HG03159 (cell line): ENCODE data around the gene RBM47.
"Not testable (repeated sequence)": the region's sequence is repeated elsewhere in the genome, so short reads cannot be mapped to it uniquely, and the experiment has no call there.

Experiments used
- ATAC-seq: cut with Tn5 transposase; IDR thresholded peaks from one replicate; pipeline ENCODE4 v1.9.1; 2021; ENCODE audit warnings: mild to moderate bottlenecking, moderate library complexity; ENCODE audit not compliant: unreplicated experiment

RBM47 gene

DNA sequence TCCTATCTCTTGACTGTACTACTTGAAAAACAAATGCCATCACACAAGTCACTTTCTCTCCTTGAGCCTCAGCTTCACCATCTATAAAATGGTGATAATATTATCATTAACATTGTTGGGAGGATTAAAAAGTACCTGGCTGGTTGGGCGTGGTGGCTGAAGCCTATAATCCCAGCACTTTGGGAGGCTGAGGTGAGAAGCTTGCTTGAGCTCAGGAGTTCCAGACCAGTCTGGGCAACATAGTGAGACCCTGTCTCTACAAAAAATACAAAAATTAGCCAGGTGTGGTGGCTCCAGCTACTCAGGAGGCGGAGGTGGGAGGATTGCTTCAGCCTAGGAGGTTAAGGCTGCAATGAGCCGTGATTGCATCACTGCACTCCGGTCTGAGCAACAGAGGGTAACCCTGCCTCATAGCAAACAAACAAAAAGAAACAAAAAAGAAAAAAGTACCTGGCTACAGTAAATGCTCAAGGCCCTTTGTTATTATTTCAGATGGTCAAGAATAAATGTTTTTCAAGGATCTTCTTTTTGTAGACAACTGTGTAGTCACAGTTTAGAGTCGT, 174.2 kb downstream of the RBM47 start:
- ATAC-seq = no peak

DNA sequence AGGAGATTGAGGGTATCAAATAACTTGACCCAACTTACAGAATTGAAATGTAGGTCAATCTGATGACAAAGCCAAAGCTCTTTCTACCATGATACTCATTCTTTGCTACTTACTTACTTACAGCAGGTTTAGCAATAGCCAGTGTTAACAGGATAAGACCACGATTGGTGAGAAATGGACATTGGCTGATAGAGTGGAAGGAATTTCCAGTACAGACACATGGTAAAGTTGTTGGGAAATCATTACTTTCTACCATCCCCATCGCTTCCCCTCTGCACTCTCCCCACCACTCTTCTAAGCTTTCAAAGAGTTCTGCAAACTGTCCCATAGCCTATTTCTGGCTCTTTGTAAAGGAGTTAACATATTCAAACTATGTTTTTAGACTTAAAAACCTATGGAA, 174.8 kb downstream of the RBM47 start:
- no peak for ATAC-seq

DNA sequence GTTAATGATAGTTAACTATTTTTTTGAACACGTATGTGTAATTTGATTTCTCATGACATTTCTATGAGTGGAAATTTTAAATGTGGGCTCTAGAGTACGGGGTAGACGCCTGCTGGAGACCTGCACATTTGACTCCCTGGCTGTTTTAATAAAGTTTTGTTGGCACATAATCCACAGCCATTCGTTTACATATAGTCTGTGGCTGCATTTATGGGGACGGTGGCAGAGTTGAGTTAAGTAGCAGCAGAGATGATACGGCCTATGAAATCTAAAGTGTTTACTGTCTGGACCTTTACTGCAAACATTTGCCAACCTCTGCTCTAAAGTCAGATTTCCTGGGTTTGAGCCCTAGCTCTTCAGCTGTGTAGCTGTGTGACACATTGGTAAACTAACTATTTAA, 175.8 kb downstream of the RBM47 start:
- ATAC-seq = no peak

DNA sequence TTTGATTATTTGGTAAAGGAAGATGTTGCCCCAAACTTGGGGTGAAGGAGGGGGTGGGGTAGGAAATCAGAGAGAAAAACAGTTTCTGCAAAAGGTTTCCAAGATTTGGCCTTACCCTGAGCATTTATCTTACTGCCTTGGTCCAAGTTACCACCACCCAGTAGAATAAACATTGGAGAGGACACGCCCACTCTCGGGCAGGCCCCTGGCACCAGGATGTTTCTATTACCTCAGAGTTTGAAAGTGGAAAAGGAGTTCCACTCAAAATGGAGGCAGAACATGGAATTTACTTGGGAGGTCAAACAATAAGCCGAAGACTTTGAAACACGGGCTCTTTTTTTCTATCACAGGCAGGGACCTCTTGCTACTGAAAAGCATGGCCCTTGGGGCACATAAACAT, 180.8 kb downstream of the RBM47 start:
- no peak for ATAC-seq

DNA sequence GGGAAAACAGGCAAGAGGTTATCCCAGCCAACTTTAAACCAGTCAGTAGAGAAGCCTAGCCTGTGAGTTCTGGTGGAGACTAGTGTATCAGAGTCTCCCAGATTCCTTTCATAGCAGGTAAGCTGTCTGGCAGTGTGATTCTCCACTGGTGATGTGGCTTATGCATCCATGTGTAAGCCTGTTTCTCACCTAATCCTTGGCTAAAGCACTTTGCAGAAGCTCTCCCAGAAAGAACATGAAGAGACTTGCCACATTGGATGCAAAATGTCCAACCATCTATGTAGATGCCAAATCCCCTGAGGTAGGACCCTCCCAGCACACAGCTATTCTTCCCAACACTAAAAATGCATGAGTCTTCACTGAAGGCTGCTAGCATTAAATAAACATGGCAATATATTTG, 182.8 kb downstream of the RBM47 start:
- ATAC-seq = no peak

DNA sequence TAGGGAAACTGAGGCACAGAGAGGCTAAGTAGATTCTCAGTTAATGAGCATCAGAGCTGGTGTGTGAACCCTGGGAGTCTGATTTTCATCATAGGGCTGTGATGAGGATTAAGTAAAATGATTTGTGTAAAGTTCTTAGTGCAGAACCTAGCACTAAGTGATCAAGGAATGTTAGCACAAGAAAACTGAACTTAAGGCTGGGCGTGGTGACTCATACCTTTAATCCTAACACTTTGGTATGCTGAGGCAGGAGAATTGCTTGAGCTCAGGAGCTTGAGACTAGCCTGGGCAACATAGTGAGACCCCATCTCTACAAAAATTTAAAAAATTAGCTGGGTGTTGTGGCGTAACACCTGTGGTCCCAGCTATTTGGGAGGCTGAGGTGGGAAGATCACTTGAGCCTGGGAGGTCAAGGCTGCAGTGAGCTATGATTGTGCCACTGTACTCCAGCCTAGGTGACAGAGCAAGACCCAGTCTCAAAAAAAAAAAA, 183.4 kb downstream of the RBM47 start:
- not testable (repeated sequence) for ATAC-seq

DNA sequence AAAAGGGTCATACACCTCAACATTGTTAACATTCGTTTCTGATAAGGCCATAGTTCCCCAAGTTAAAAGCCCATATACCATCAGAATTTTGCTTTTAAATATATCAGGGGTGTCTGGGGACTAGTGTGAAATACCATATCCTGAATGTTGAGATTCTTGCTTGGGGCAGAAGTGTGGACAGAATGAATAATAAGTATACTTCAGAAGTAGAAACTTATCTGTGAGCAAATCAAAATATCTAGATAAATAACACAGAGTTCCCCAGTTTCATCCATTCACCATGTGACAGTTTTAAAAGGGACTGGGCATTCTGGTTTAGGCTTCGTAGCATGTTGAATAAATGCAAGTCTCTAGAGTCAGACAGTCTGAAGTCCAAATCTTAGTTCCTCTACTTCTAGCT, 184.0 kb downstream of the RBM47 start:
- ATAC-seq = no peak

DNA sequence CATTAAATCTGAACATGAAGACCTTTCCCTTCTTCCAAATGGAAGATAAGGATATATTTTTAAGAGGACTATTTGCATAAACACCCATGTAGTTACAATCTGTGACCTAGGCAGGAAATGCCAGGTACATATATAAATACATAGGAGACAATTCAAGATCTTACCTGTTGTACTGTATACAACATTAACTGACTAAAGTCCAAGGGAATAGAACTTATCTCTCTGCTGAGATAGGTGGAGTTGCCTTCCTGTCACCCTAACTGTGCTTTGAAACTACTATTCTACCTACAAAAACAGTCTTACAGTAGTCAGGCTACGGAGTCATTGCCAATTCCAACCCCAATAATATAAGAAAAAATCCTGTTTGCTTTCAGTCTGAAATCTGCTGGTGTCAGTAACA, 188.2 kb downstream of the RBM47 start:
- ATAC-seq = no peak

DNA sequence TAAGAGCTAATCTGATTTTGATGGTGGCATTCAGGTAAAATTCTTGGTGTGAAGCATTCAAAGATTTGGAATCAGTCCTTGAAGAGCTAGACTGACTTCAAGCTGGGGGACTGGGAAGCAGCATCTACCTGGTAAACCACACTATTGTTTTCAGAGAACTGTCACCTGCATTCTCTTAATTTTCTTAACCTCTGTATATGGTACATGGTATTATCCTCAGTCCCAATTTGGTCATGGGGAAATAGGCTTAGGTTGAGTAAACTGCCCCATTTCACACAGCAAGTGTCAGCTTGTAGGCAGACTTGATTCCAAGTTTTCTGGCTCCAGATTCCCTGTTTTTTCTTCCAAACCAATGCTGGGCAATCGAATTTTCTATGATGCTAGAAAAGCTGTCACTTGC, 190.1 kb downstream of the RBM47 start:
- ATAC-seq = no peak

DNA sequence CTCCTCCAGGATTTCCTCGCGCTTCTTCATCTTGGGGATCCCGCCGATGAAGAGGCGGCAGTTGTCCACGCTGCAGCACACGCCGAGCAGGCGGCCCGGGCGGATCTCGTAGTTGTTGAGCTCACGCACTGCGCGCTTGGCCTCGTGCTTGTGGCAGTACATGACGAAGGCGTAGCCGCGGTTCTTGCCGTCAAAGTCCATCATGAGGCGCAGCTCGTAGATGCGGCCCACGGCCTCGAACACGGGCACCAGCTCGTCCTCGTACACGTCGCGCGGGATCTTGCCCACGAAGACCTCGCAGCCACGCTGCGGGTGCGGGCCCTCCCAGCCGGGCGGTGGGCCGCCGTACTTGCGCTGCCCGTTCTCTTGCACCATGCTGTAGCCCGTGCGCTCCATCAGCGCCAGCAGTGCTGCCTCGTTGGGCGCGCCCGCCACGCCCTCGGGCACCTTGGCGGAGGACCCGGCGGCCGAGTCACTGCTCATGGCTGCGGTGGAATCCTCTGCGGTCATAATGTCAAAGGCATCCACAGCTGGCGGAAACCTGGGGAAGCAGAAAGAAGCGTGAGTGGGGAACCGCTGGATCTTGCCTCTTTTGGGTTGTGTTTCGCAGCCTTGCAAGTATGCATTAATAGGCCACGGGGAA, 191.2 kb downstream of the RBM47 start:
- no peak for ATAC-seq

DNA sequence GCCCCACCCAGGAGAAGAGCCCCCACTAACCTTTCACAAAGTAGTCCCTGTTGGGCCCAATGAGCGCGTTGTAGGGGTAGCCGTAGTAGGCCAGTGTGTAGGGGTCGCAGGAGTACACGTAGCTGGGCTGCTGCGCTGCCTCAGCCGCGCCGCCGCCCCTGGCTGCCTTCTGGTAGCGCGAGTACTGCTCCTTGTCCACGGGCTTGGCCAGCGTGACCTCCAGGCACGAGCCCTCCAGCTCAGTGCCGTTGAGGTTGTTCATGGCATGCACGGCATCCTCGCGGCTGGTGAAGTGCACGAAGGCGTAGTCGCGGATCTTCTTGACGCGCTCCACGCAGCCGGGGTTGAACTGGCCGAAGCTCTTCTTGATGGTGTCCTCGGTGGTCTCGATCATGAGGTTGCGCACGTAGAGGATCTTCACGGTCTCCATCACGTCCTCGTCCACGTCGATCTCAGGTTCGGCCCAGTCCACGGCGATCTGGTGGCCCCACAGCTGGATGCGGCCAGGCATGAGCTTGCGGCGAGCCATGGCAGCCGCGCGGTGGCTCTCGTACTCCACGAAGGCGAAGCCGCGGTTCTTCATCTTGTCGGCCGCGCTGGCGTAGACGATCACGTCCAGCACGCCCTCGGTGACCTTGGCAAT, 191.8 kb downstream of the RBM47 start:
- ATAC-seq = no peak

DNA sequence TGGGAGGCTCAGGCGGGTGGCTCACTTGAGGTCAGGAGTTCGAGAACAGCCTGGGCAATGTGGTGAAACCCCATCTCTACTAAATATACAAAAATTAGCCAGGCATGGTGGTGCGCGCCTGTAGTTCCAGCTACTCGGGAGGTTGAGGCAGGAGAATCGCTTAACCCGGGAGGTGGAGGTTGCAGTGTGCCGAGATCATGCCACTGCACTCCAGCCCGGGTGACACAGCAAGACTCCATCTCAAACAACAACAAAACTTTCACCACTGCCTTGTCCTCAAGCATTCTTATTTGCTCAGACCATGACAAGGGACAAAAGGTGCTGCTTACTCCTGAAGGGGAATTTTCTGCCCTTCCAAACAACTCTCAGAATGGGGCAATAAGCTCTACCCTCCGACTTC, 194.4 kb downstream of the RBM47 start:
- not testable (repeated sequence) for ATAC-seq

DNA sequence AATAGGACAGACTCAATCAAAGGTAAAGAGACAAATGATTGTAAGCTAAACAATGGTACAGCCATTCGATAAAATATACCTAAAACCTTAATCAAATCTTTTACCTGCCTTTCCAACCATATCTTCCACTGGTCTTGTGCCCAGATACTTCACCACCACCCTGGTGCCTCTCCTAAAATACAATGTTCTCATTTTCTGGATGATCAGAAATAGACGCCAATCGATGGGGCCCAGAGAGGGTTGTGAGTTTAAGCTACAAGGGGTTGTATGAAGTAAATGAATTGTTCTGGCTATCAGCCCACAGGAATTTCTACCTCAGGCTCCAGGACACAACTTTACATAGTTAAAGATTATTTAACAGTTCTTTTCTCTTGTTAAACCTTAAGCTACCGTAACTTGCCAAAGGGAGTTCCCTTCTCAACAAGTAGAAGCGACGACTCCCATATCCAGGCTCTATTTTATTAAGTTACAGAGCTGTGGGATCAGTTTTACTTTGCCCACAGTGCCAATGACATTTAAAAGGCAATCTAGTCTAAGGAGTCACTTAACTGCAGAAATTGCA, 195.5 kb downstream of the RBM47 start:
- ATAC-seq = no peak

DNA sequence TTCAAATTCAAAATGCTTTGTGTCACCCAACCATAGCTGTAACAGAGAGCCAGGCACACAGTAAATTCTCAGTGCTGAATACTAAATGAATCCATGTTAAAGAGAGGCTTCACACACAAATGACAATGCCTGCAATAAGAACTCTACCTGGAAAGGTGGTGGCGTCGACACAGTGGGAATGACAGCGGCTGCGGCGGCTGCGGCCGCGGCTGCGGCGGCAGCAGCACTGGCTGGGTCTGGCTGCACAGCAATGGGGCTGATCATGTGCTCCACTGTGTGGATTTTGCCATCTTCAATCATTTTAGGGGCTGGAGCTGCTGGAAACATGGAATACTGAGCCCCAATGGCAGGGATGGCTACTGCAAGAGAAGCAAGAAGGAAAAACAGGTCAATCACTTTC, 197.2 kb downstream of the RBM47 start:
- no peak for ATAC-seq

DNA sequence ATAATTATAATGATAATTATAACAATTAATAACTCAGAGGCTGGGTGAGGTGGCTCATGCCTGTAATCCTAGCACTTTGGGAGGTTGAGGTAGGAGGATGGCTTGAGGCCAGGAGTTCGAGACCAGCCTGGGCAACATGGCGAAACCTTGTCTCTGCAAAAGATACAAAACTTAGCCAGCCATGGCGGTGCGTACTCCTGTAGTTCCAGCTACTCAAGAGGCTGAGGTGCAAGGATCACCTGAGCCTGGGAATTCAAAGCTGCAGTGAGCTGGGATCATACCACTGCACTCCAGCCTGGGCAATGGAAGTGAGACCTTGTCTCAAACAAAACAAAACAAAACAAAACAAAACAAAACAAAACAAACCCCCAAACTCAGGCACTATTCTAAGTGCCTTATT, 201.8 kb downstream of the RBM47 start:
- ATAC-seq = not testable (repeated sequence)

DNA sequence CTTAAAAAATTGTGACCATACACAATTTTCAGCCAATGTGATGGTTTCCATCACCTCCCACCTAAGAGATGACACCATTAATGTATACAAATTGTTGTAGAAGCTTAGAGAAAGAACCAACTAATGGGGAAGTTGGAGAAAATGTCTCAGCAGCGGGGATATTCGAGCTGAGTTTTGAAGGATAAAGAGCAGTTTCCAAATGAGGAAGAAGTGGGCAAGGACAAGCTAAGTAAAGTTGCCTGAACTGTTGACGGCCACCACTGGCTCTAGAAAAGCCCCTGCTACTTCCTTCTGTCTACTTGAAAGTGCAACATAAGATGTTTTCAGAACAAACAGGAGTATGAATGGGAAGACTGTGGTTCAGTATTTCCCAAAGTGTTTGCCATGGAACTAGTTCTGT, 202.5 kb downstream of the RBM47 start:
- ATAC-seq = no peak

DNA sequence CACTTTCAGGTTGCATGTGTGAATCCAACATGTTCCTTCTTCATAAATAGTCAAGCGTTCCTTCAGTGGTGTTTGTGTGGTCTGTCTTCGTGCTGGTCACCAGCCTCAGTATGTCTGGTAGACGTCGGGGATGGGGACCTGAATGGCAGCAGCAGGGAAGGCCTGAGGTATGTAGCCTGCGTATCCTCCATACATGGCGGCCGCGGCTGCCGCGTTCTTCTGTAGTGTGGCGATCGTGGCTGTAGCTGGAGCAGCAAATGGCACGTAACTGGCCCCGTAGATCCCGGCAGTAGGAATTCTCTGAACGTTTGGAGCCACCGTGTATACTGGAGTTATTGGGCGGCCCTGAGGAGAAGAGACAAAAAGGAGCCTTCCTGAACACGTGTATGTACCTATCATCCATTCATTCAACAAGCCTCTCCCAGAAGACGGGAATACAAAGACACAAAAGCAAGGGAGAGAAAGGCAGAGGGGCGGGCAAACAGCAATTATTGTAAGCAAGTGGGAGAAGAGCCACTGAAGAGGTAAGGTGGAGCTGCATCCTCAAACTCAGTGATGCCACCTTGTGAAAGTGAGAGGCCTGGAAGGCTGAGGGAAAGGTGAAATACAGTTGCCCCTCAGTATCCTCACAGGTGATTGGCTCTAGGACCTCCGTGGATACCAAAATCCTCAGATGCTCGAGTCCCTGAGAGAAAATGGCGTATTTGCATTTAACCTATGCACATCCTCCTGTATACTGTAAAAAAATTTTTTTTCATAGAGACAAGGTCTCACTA, 203.7 kb downstream of the RBM47 start:
- ATAC-seq = no peak

DNA sequence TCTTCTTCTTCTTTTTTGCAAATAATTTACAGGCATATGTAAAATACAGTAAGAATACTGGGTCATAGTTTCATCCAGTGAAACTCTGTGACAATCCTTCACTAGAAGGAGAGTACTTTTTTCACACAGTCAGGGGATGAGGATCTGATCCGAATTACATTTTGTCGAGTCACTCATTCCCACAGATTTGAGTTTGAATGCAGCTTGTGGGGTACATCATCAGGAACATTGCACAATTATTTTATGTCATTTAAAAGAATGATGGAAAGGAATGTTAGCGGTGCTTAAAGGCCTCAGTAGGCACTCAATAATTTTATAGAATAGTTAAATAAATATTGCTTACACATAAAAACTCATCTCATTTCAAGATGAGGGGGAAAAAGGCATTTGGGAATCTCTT, 205.9 kb downstream of the RBM47 start:
- ATAC-seq = no peak

DNA sequence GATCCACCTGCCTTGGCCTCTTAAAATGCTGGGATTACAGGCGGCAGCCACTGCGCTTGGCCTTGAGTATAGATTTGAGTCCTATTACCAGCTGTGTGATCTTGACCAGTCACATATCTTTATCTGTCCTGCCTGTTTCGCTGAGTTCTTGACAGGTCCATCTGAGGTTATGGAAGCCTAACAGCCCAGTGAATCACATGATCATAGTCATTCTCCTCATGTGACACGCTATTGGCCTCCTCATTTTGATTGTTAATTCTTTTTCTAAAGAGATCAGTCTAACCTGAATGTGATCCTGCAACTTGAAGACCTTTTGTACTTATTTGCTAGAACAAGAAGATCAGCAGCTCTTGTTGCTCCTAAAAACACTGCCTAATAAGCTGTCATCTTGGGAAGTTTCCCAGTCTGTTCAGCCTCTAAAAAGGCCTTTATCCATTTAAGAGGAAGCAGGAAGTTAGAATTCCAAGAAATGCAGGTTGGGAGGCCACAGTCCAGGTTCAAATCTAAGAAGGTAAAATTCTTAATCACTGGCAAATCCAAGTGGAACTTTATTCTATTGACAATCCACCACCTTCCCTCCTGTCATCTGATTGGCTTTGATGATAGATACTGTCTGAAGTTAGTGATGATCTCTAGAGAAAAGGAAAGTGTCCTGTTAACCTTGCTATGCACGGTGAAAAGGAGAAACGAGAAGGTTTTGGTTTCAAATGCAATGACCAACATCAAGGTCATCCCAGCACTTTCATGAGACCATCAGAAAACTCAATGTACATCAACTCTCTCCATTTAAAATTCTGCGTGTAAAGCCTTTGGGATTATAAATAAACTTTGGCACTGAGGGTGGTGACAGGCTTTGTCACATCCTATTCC, 207.6 kb downstream of the RBM47 start:
- no peak for ATAC-seq

DNA sequence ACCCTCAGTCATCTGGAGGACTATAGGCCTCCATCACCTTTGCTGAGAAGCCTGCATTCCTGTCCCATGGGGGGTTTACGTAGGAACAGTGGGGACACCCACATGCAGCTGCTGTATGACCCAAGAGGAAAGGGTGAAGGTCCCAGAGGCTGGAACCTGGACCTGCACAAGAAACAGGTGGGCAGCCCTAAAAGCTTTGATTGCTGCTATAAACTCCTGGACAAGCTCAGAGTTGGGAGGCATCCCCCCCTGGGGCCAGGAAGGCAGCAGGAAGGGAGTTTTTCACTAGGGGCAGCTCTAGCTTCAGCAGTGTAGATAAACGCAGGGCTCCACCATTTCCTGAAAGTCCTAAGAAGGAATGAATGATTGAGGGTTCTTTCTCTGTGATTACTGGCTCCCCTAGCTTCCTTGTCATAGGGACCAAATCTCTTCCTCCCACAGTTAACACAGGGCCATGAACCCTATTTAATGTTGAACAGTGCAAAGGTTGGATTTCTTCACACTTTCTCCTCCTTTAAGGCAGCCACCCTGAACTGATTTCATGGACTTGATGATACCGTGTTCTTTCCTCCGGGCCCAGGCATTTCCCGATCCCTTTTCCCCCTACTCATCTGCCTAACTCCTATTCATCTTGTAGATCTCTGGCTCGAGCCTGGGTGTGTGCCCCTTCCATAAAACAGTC, 210.3 kb downstream of the RBM47 start:
- no peak for ATAC-seq
